HG02571 (cell line): Measurements from ENCODE around the gene TOX2.
"Not testable (repeated sequence)": the region's sequence is repeated elsewhere in the genome, so short reads cannot be mapped to it uniquely, and the experiment has no call there.

Source experiments
- ATAC-seq: cut with Tn5 transposase; IDR thresholded peaks from one replicate; pipeline ENCODE4 v1.9.1; 2021; ENCODE audit warnings: mild to moderate bottlenecking, moderate library complexity; ENCODE audit not compliant: unreplicated experiment

TOX2 gene

GRCh38 chr20:44029848-44030230 lies 115.2 kb downstream of the TOX2 start:
- ATAC-seq, result no peak

- no peak for ATAC-seq
Observed at GRCh38 chr20:44030394-44030793, 115.7 kb downstream of the TOX2 start.

GRCh38 chr20:44031001-44031574 lies 116.4 kb downstream of the TOX2 start:
- ATAC-seq, result no peak

- ATAC-seq, result no peak
Observed at GRCh38 chr20:44031781-44032582, 117.3 kb downstream of the TOX2 start.

GRCh38 chr20:44032583-44033331 lies 118.1 kb downstream of the TOX2 start:
- no peak for ATAC-seq

GRCh38 chr20:44033344-44033743 lies 118.7 kb downstream of the TOX2 start:
- no peak for ATAC-seq

GRCh38 chr20:44033873-44034272 lies 119.2 kb downstream of the TOX2 start:
- no peak for ATAC-seq

- no peak for ATAC-seq
Observed at GRCh38 chr20:44034451-44034850, 119.8 kb downstream of the TOX2 start.

- no peak for ATAC-seq
Observed at GRCh38 chr20:44034965-44035635, 120.4 kb downstream of the TOX2 start.

- ATAC-seq, result no peak
Observed at GRCh38 chr20:44035924-44036323, 121.3 kb downstream of the TOX2 start.

- ATAC-seq, result no peak
Observed at GRCh38 chr20:44036441-44036840, 121.8 kb downstream of the TOX2 start.

- no peak for ATAC-seq
Observed at GRCh38 chr20:44038681-44039123, 124.0 kb downstream of the TOX2 start.

GRCh38 chr20:44039147-44039546 lies 124.5 kb downstream of the TOX2 start:
- no peak for ATAC-seq

- no peak for ATAC-seq
Observed at GRCh38 chr20:44039741-44040140, 125.1 kb downstream of the TOX2 start.

GRCh38 chr20:44040202-44040915 lies 125.7 kb downstream of the TOX2 start:
- ATAC-seq, result no peak

GRCh38 chr20:44041001-44041400 lies 126.3 kb downstream of the TOX2 start:
- no peak for ATAC-seq

GRCh38 chr20:44044712-44045111 lies 130.1 kb downstream of the TOX2 start:
- not testable (repeated sequence) for ATAC-seq

- ATAC-seq, result no peak
Observed at GRCh38 chr20:44050327-44050726, 135.7 kb downstream of the TOX2 start.

GRCh38 chr20:44050925-44051660 lies 136.4 kb downstream of the TOX2 start:
- ATAC-seq, result no peak

GRCh38 chr20:44051661-44052000 lies 137.0 kb downstream of the TOX2 start:
- no peak for ATAC-seq
